Neural progenitor cell (in vitro differentiated cells): ENCODE results near the gene CEP164. TPM values are rescaled to one million over a fixed set of nuclear protein-coding genes. Genes with fewer than 3 reads are reported as not detected.

Source experiments
- DNase-seq: peaks from one replicate; pipeline ENCODE4 v3.0.0-alpha.2; 2016; ENCODE audit warnings: low spot score
- H2AFZ ChIP-seq: fragments of 200-600 bp; sonication (generic); replicated peaks from 2 replicates; pipeline ENCODE4 v1.6.1; 2016; ENCODE audit warnings: antibody characterized with exemption
- H3F3A ChIP-seq: fragments of 200-600 bp; sonication (generic); 2 replicates; pipeline ENCODE4 v1.6.1; 2016; ENCODE audit warnings: antibody characterized with exemption, low read depth
- H3K27ac ChIP-seq: fragments of 200-600 bp; sonication (generic); 2 replicates; pipeline ENCODE4 v1.5.1; 2016; ENCODE audit warnings: mild to moderate bottlenecking
- H3K27me3 ChIP-seq: fragments of 200-600 bp; sonication (generic); 2 replicates; pipeline ENCODE4 v1.6.1; 2016; ENCODE audit warnings: mild to moderate bottlenecking, moderate library complexity
- H3K36me3 ChIP-seq: fragments of 200-600 bp; sonication (generic); 2 replicates; pipeline ENCODE4 v1.5.1; 2016
- H3K4me1 ChIP-seq: fragments of 200-600 bp; sonication (generic); 2 replicates; pipeline ENCODE4 v1.6.1; 2016; ENCODE audit warnings: mixed run types
- H3K4me2 ChIP-seq: fragments of 200-600 bp; sonication (generic); 2 replicates; pipeline ENCODE4 v1.6.1; 2016
- H3K4me3 ChIP-seq: fragments of 200-600 bp; sonication (generic); 2 replicates; pipeline ENCODE4 v1.5.1; 2016
- H3K79me2 ChIP-seq: fragments of 200-600 bp; sonication (generic); 2 replicates; pipeline ENCODE4 v1.6.1; 2016; ENCODE audit warnings: low read depth
- H3K9ac ChIP-seq: fragments of 200-600 bp; sonication (generic); 2 replicates; pipeline ENCODE4 v1.6.1; 2016
- H3K9me3 ChIP-seq: fragments of 200-600 bp; sonication (generic); 2 replicates; pipeline ENCODE4 v1.5.1; 2016; ENCODE audit warnings: low read depth
- H4K20me1 ChIP-seq: fragments of 200-600 bp; sonication (generic); 2 replicates; pipeline ENCODE4 v1.6.1; 2016; ENCODE audit warnings: low read depth
- H3K27ac Mint-ChIP-seq: 3 replicates; pipeline ENCODE4 v1.8.0; 2021; ENCODE audit warnings: mixed read lengths
- H3K27me3 Mint-ChIP-seq: 2 replicates; pipeline ENCODE4 v1.8.0; 2022; ENCODE audit warnings: low read depth, mild to moderate bottlenecking, inconsistent platforms, moderate library complexity, mixed read lengths; ENCODE audit not compliant: insufficient read depth
- H3K36me3 Mint-ChIP-seq: 3 replicates; pipeline ENCODE4 v1.8.0; 2021; ENCODE audit warnings: mixed read lengths
- H3K4me1 Mint-ChIP-seq: 3 replicates; pipeline ENCODE4 v1.8.0; 2021; ENCODE audit warnings: mixed read lengths
- H3K4me3 Mint-ChIP-seq: 3 replicates; pipeline ENCODE4 v1.8.0; 2021; ENCODE audit warnings: mild to moderate bottlenecking, moderate library complexity, mixed read lengths
- H3K9me3 Mint-ChIP-seq: 3 replicates; pipeline ENCODE4 v1.8.0; 2020; ENCODE audit warnings: mixed read lengths
- EZH2 ChIP-seq: fragments of 200-600 bp; sonication (generic); IDR thresholded peaks from 2 replicates; pipeline ENCODE4 v1.6.1; 2017; ENCODE audit warnings: antibody characterized with exemption, mild to moderate bottlenecking, moderate library complexity
- EZH2phosphoT487 ChIP-seq: fragments of 200-600 bp; sonication (generic); IDR thresholded peaks from 2 replicates; pipeline ENCODE4 v1.6.1; 2017; ENCODE audit warnings: antibody characterized with exemption
- total RNA-seq: library from RNA; depleted of rRNA; stranded (reverse); fragments of >200 nt; gene quantifications from 2 replicates; pipeline ENCODE4 v1.2.3, GENCODE V29; 2015; ENCODE audit warnings: low replicate concordance
- TF ChIP-seq, protein P1 (sequence below): fragments of 200-600 bp; sonication (generic); IDR thresholded peaks from 2 replicates; pipeline ENCODE4 v1.5.1; 2017; ENCODE audit warnings: antibody characterized with exemption, mild to moderate bottlenecking

CEP164 gene
- total RNA-seq, 1 donor from 2014 or later = 24.2 TPM

DNA sequence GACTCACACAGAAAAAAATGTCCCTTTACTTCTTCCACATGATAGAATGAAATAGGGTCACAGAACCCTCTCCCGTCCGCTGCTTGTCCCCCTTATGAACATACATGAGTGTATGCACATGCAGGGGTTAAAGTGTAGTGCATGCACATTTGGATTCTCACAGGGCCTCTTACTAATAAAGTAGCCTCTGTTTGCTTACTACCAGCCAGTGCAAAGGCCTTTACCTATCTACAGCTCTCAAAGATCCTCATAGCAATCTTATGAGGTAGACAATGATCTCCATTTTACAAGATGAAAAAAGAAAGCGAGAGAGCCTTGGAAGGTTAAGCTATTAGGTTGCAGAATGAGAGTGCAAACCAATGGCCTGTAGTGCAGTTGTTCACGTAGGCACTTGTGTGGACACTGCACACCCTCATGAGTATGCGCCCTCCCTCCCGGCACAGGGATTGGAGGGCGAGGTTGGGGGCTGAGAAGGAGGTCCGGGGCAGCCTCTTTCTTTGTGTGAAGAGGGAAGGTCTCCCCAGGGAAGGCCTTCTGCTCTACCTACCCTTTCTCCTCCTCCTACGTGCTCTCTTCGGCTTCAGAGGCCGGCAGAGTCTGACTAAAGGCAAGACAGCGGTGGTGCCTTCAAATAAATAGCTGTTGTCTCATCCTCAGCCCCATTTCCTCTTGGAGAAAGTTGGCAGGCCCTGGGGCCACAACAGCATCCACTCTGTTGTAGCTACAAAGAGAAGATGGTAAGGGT lies 91.3 kb downstream of the CEP164 start:
- H3F3A ChIP-seq = no peaks in the 10 kb centered on the region
- H3K4me3 ChIP-seq = no peak overlapping the region
- no peaks in the 10 kb centered on the region for H4K20me1 ChIP-seq
- H3K27ac Mint-ChIP-seq = no peak overlapping the region
- H3K4me1 ChIP-seq = no peaks in the 10 kb centered on the region
- no peaks in the 10 kb centered on the region for H3K9me3 Mint-ChIP-seq
- no peaks in the 10 kb centered on the region for H3K9me3 ChIP-seq
- H3K27me3 ChIP-seq = no peaks in the 10 kb centered on the region
- H3K27ac ChIP-seq = no peak overlapping the region
- H3K9ac ChIP-seq = no peak overlapping the region
- no peak for DNase-seq
- no peak overlapping the region for H3K4me3 Mint-ChIP-seq
- no peaks in the 10 kb centered on the region for H3K36me3 Mint-ChIP-seq
- TF ChIP-seq EZH2 (no peak), EZH2phosphoT487 (no peak)
- TF ChIP-seq, protein P1, sequence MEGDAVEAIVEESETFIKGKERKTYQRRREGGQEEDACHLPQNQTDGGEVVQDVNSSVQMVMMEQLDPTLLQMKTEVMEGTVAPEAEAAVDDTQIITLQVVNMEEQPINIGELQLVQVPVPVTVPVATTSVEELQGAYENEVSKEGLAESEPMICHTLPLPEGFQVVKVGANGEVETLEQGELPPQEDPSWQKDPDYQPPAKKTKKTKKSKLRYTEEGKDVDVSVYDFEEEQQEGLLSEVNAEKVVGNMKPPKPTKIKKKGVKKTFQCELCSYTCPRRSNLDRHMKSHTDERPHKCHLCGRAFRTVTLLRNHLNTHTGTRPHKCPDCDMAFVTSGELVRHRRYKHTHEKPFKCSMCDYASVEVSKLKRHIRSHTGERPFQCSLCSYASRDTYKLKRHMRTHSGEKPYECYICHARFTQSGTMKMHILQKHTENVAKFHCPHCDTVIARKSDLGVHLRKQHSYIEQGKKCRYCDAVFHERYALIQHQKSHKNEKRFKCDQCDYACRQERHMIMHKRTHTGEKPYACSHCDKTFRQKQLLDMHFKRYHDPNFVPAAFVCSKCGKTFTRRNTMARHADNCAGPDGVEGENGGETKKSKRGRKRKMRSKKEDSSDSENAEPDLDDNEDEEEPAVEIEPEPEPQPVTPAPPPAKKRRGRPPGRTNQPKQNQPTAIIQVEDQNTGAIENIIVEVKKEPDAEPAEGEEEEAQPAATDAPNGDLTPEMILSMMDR = no peak
- no peaks in the 10 kb centered on the region for H3K4me1 Mint-ChIP-seq
- H3K4me2 ChIP-seq = no peak overlapping the region
- no peaks in the 10 kb centered on the region for H3K36me3 ChIP-seq
- H3K79me2 ChIP-seq = no peaks in the 10 kb centered on the region
- H3K27me3 Mint-ChIP-seq = peaks cover 12% of the 10 kb centered on the region
- H2AFZ ChIP-seq = no peak overlapping the region

DNA sequence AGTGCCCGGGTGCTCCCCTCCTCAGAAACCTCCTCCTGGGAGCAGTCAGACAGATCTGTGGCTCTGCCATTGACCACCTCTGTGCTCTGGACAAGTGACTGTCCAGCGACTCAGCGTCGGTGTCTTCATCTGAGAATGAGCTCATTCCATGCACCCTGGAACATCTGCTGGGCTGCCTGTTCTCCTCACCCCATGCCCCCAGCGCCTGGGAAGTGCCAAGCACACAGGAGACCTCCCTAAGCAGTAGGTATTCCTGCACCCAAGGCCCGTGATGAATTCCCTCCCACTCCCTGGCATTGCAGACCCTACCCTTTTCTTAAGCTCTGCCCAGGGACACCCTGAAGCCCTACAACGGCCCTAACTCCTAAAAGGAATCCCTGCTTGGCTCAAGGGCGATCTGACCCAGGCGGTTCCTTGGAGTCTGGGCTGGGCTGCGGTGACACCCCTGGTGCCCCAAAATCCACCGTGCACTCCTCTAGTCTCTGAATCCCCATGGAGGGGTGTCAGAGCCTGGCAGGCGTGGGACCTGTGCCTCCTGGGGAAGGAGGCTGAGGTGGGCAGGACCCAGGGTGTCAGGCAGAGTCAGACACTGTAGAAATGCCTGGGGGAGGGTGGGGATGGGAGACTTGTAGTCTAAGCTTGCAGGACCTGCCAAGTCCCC lies 92.0 kb downstream of the CEP164 start:
- H3K27ac ChIP-seq = no peak overlapping the region
- Mint-ChIP-seq H3K27ac (no peak overlapping the region), H3K36me3 (no peaks in the 10 kb centered on the region), H3K9me3 (no peaks in the 10 kb centered on the region), H3K27me3 (peaks cover 12% of the 10 kb centered on the region), H3K4me3 (no peak overlapping the region), H3K4me1 (no peaks in the 10 kb centered on the region)
- no peak overlapping the region for H3K9ac ChIP-seq
- H3K4me3 ChIP-seq = no peak overlapping the region
- H3K36me3 ChIP-seq = no peaks in the 10 kb centered on the region
- H3K79me2 ChIP-seq = no peaks in the 10 kb centered on the region
- H3K9me3 ChIP-seq = no peaks in the 10 kb centered on the region
- TF ChIP-seq EZH2phosphoT487 (no peak), EZH2 (no peak)
- TF ChIP-seq, protein P1 = no peak
- H3K27me3 ChIP-seq = no peaks in the 10 kb centered on the region
- no peaks in the 10 kb centered on the region for H3F3A ChIP-seq
- H2AFZ ChIP-seq = no peak overlapping the region
- no peaks in the 10 kb centered on the region for H4K20me1 ChIP-seq
- no peak for DNase-seq
- no peak overlapping the region for H3K4me2 ChIP-seq
- H3K4me1 ChIP-seq = no peaks in the 10 kb centered on the region

DNA sequence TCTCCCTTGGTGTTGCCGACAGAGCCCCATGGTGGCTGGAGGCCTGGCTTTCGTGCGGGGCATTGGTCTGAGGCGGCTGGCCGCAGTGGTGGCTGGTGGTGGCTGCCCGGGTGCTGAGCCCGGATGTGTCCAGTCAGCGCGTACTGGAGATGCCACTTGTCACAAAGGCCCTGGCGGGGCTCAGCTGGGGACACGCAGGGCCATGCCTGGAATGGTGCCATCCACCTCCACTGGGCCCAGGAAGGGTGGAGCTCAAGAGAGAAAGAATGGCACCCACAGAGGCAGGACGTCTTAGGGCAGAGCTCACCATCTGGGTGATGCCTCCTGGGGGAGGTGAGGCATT lies 92.5 kb downstream of the CEP164 start:
- no peaks in the 10 kb centered on the region for H3K9me3 Mint-ChIP-seq
- TF ChIP-seq EZH2 (no peak), EZH2phosphoT487 (no peak)
- TF ChIP-seq, protein P1 = no peak
- Histone ChIP-seq H2AFZ (no peak overlapping the region), H4K20me1 (no peaks in the 10 kb centered on the region), H3K9me3 (no peaks in the 10 kb centered on the region), H3K4me1 (no peaks in the 10 kb centered on the region), H3K4me3 (no peak overlapping the region), H3F3A (no peaks in the 10 kb centered on the region), H3K4me2 (no peak overlapping the region), H3K27ac (no peak overlapping the region), H3K9ac (no peak overlapping the region), H3K27me3 (peaks cover under 1% of the 10 kb centered on the region), H3K36me3 (no peaks in the 10 kb centered on the region), H3K79me2 (no peaks in the 10 kb centered on the region)
- H3K4me1 Mint-ChIP-seq = no peaks in the 10 kb centered on the region
- H3K36me3 Mint-ChIP-seq = no peaks in the 10 kb centered on the region
- H3K4me3 Mint-ChIP-seq = no peak overlapping the region
- DNase-seq = no peak
- H3K27me3 Mint-ChIP-seq = peaks cover 12% of the 10 kb centered on the region
- no peak overlapping the region for H3K27ac Mint-ChIP-seq
